Memory B cell (primary cell): Measurements from ENCODE around the gene LSAMP.

Experiments
- ATAC-seq: fragments of 150-1000 bp; cut with Tn5 transposase; 2 replicates; pipeline ENCODE4 v1.10.0; 2021; ENCODE audit warnings: low read depth, mild to moderate bottlenecking, moderate library complexity
- DNase-seq, 2 donors: peaks; one replicate each; pipeline ENCODE4 v3.0.0; 2022; ENCODE audit warnings: low spot score in 2 of 2
- H3K27ac Mint-ChIP-seq: one replicate; pipeline ENCODE4 v1.8.0; 2022; ENCODE audit warnings: mild to moderate bottlenecking, moderate library complexity, mixed read lengths
- H3K27me3 Mint-ChIP-seq: one replicate; pipeline ENCODE4 v1.8.0; 2022; ENCODE audit warnings: mixed read lengths
- H3K36me3 Mint-ChIP-seq: one replicate; pipeline ENCODE4 v1.8.0; 2022; ENCODE audit warnings: mild to moderate bottlenecking, mixed read lengths
- H3K4me1 Mint-ChIP-seq: one replicate; pipeline ENCODE4 v1.8.0; 2022; ENCODE audit warnings: mixed read lengths
- H3K4me3 Mint-ChIP-seq: one replicate; pipeline ENCODE4 v1.8.0; 2022; ENCODE audit warnings: mild to moderate bottlenecking, moderate library complexity, mixed read lengths
- H3K9me3 Mint-ChIP-seq: one replicate; pipeline ENCODE4 v1.8.0; 2022; ENCODE audit warnings: mixed read lengths

Gene LSAMP

GRCh38 chr3:116318370-116318769, 126.9 kb downstream of the LSAMP start:
- ATAC-seq, result no peak
- no peak overlapping the region for H3K27ac Mint-ChIP-seq
- H3K36me3 Mint-ChIP-seq, result no peaks in the 10 kb centered on the region
- peaks cover 6% of the 10 kb centered on the region for H3K9me3 Mint-ChIP-seq
- DNase-seq, result no peak
- H3K4me3 Mint-ChIP-seq, result no peak overlapping the region
- H3K4me1 Mint-ChIP-seq, result no peaks in the 10 kb centered on the region
- no peaks in the 10 kb centered on the region for H3K27me3 Mint-ChIP-seq

- Mint-ChIP-seq H3K4me3 (no peak overlapping the region), H3K27me3 (no peaks in the 10 kb centered on the region), H3K36me3 (no peaks in the 10 kb centered on the region), H3K9me3 (peaks cover 3% of the 10 kb centered on the region), H3K4me1 (no peaks in the 10 kb centered on the region), H3K27ac (no peak overlapping the region)
- DNase-seq (no peak), ATAC-seq (no peak)
Observed at GRCh38 chr3:116316771-116317170, 128.5 kb downstream of the LSAMP start.

- no peak for ATAC-seq
- Mint-ChIP-seq H3K4me1 (no peaks in the 10 kb centered on the region), H3K27me3 (no peaks in the 10 kb centered on the region), H3K4me3 (no peak overlapping the region), H3K9me3 (peaks cover 3% of the 10 kb centered on the region), H3K36me3 (no peaks in the 10 kb centered on the region), H3K27ac (no peak overlapping the region)
- no peak for DNase-seq
Observed at GRCh38 chr3:116314476-116314875, 130.8 kb downstream of the LSAMP start.

- Mint-ChIP-seq H3K27me3 (no peaks in the 10 kb centered on the region), H3K36me3 (no peaks in the 10 kb centered on the region), H3K27ac (no peak overlapping the region), H3K9me3 (no peaks in the 10 kb centered on the region), H3K4me1 (no peaks in the 10 kb centered on the region), H3K4me3 (no peak overlapping the region)
- DNase-seq (no peak), ATAC-seq (no peak)
Observed at GRCh38 chr3:116306720-116307119, 138.6 kb downstream of the LSAMP start.

- no peaks in the 10 kb centered on the region for H3K9me3 Mint-ChIP-seq
- no peak for DNase-seq
- H3K36me3 Mint-ChIP-seq, result no peaks in the 10 kb centered on the region
- no peaks in the 10 kb centered on the region for H3K4me1 Mint-ChIP-seq
- no peak overlapping the region for H3K4me3 Mint-ChIP-seq
- no peaks in the 10 kb centered on the region for H3K27me3 Mint-ChIP-seq
- no peak overlapping the region for H3K27ac Mint-ChIP-seq
- ATAC-seq, result no peak
Observed at GRCh38 chr3:116306149-116306548, 139.1 kb downstream of the LSAMP start.

- H3K4me3 Mint-ChIP-seq, result no peak overlapping the region
- H3K9me3 Mint-ChIP-seq, result no peaks in the 10 kb centered on the region
- H3K27me3 Mint-ChIP-seq, result no peaks in the 10 kb centered on the region
- DNase-seq (no peak), ATAC-seq (no peak)
- H3K27ac Mint-ChIP-seq, result no peak overlapping the region
- no peaks in the 10 kb centered on the region for H3K36me3 Mint-ChIP-seq
- H3K4me1 Mint-ChIP-seq, result no peaks in the 10 kb centered on the region
Observed at GRCh38 chr3:116302087-116302747, 143.1 kb downstream of the LSAMP start.

GRCh38 chr3:116301422-116301821, 143.9 kb downstream of the LSAMP start:
- Mint-ChIP-seq H3K36me3 (no peaks in the 10 kb centered on the region), H3K4me3 (no peak overlapping the region), H3K4me1 (no peaks in the 10 kb centered on the region), H3K9me3 (no peaks in the 10 kb centered on the region), H3K27me3 (no peaks in the 10 kb centered on the region), H3K27ac (no peak overlapping the region)
- no peak for ATAC-seq
- no peak for DNase-seq

- H3K36me3 Mint-ChIP-seq, result no peaks in the 10 kb centered on the region
- DNase-seq (no peak), ATAC-seq (no peak)
- H3K9me3 Mint-ChIP-seq, result no peaks in the 10 kb centered on the region
- H3K27me3 Mint-ChIP-seq, result no peaks in the 10 kb centered on the region
- H3K4me1 Mint-ChIP-seq, result no peaks in the 10 kb centered on the region
- no peak overlapping the region for H3K4me3 Mint-ChIP-seq
- H3K27ac Mint-ChIP-seq, result no peak overlapping the region
Observed at GRCh38 chr3:116300226-116300625, 145.1 kb downstream of the LSAMP start.

- no peaks in the 10 kb centered on the region for H3K4me1 Mint-ChIP-seq
- H3K27ac Mint-ChIP-seq, result no peak overlapping the region
- no peaks in the 10 kb centered on the region for H3K36me3 Mint-ChIP-seq
- DNase-seq (no peak), ATAC-seq (no peak)
- H3K4me3 Mint-ChIP-seq, result no peak overlapping the region
- H3K27me3 Mint-ChIP-seq, result no peaks in the 10 kb centered on the region
- H3K9me3 Mint-ChIP-seq, result no peaks in the 10 kb centered on the region
Observed at GRCh38 chr3:116299646-116300081, 145.6 kb downstream of the LSAMP start.

GRCh38 chr3:116298151-116298550, 147.1 kb downstream of the LSAMP start:
- Mint-ChIP-seq H3K36me3 (no peaks in the 10 kb centered on the region), H3K4me1 (no peaks in the 10 kb centered on the region), H3K27ac (no peak overlapping the region), H3K4me3 (no peak overlapping the region), H3K9me3 (no peaks in the 10 kb centered on the region), H3K27me3 (no peaks in the 10 kb centered on the region)
- DNase-seq, result no peak
- no peak for ATAC-seq

GRCh38 chr3:116291141-116291540, 154.1 kb downstream of the LSAMP start:
- no peak overlapping the region for H3K4me3 Mint-ChIP-seq
- DNase-seq (no peak), ATAC-seq (no peak)
- H3K4me1 Mint-ChIP-seq, result no peaks in the 10 kb centered on the region
- no peak overlapping the region for H3K27ac Mint-ChIP-seq
- H3K27me3 Mint-ChIP-seq, result no peaks in the 10 kb centered on the region
- H3K36me3 Mint-ChIP-seq, result no peaks in the 10 kb centered on the region
- H3K9me3 Mint-ChIP-seq, result peaks cover 1% of the 10 kb centered on the region

- H3K4me1 Mint-ChIP-seq, result no peaks in the 10 kb centered on the region
- H3K27me3 Mint-ChIP-seq, result no peaks in the 10 kb centered on the region
- DNase-seq (no peak), ATAC-seq (no peak)
- no peaks in the 10 kb centered on the region for H3K36me3 Mint-ChIP-seq
- H3K27ac Mint-ChIP-seq, result no peak overlapping the region
- H3K4me3 Mint-ChIP-seq, result no peak overlapping the region
- H3K9me3 Mint-ChIP-seq, result peaks cover 2% of the 10 kb centered on the region
Observed at GRCh38 chr3:116288485-116288884, 156.8 kb downstream of the LSAMP start.

- Mint-ChIP-seq H3K4me1 (no peaks in the 10 kb centered on the region), H3K36me3 (no peaks in the 10 kb centered on the region), H3K4me3 (no peak overlapping the region), H3K27me3 (no peaks in the 10 kb centered on the region), H3K9me3 (peaks cover 2% of the 10 kb centered on the region), H3K27ac (no peak overlapping the region)
- DNase-seq (no peak), ATAC-seq (no peak)
Observed at GRCh38 chr3:116285781-116286421, 159.4 kb downstream of the LSAMP start.

- H3K27ac Mint-ChIP-seq, result no peak overlapping the region
- H3K4me3 Mint-ChIP-seq, result no peak overlapping the region
- ATAC-seq (no peak), DNase-seq (no peak)
- H3K9me3 Mint-ChIP-seq, result peaks cover 4% of the 10 kb centered on the region
- no peaks in the 10 kb centered on the region for H3K36me3 Mint-ChIP-seq
- no peaks in the 10 kb centered on the region for H3K4me1 Mint-ChIP-seq
- no peaks in the 10 kb centered on the region for H3K27me3 Mint-ChIP-seq
Observed at GRCh38 chr3:116281313-116282143, 163.8 kb downstream of the LSAMP start.
